NCI-H345 treated with DMSO at 0.1 percent for 48 hours (cell line): ENCODE results near the gene EFCAB8.

ENCODE experiments used
- DNase-seq: peaks from one replicate; lab custom pipeline; 2025; ENCODE audit not compliant: unreplicated experiment; lab: John Stamatoyannopoulos, UW

EFCAB8 gene

GRCh38 chr20:32908334-32909292, 49.9 kb downstream of the EFCAB8 start:
- no peak for DNase-seq

- DNase-seq = no peak
These were observed 50.7 kb downstream of the EFCAB8 start for GRCh38 chr20:32909451-32909850.

- no peak for DNase-seq
These were observed 51.3 kb downstream of the EFCAB8 start for GRCh38 chr20:32909896-32910571.

- no peak for DNase-seq
These were observed 52.6 kb downstream of the EFCAB8 start for GRCh38 chr20:32911355-32911754.

- no peak for DNase-seq
These were observed 54.0 kb downstream of the EFCAB8 start for GRCh38 chr20:32912688-32913087.

GRCh38 chr20:32914031-32914430, 55.3 kb downstream of the EFCAB8 start:
- no peak for DNase-seq

- DNase-seq = no peak
These were observed 58.6 kb downstream of the EFCAB8 start for GRCh38 chr20:32917191-32917950.

- DNase-seq = no peak
These were observed 59.6 kb downstream of the EFCAB8 start for GRCh38 chr20:32918296-32918695.

GRCh38 chr20:32918751-32919150, 60.0 kb downstream of the EFCAB8 start:
- DNase-seq = no peak

- no peak for DNase-seq
These were observed 61.3 kb downstream of the EFCAB8 start for GRCh38 chr20:32920066-32920465.

- no peak for DNase-seq
These were observed 62.0 kb downstream of the EFCAB8 start for GRCh38 chr20:32920530-32921298.

- DNase-seq = no peak
These were observed 63.7 kb downstream of the EFCAB8 start for GRCh38 chr20:32922466-32922865.

GRCh38 chr20:32924781-32925180, 66.1 kb downstream of the EFCAB8 start:
- no peak for DNase-seq

GRCh38 chr20:32925481-32926196, 66.9 kb downstream of the EFCAB8 start:
- DNase-seq = no peak

- no peak for DNase-seq
These were observed 70.4 kb downstream of the EFCAB8 start for GRCh38 chr20:32929162-32929561.

- no peak for DNase-seq
These were observed 71.5 kb downstream of the EFCAB8 start for GRCh38 chr20:32930181-32930580.

- no peak for DNase-seq
These were observed 72.0 kb downstream of the EFCAB8 start for GRCh38 chr20:32930701-32931100.

GRCh38 chr20:32934580-32934979, 75.9 kb downstream of the EFCAB8 start:
- DNase-seq = no peak

GRCh38 chr20:32941155-32941885, 82.6 kb downstream of the EFCAB8 start:
- DNase-seq = no peak
